ENCODE measurements around the gene KLRD1. TPM values are rescaled to one million over a fixed set of nuclear protein-coding genes. Genes with fewer than 3 reads are reported as not detected.

The KLRD1 gene
- total and polyA plus RNA-seq, 2 of the 4 experiments (the other 2 are of a cell fraction) = under 0.01 TPM

DNA sequence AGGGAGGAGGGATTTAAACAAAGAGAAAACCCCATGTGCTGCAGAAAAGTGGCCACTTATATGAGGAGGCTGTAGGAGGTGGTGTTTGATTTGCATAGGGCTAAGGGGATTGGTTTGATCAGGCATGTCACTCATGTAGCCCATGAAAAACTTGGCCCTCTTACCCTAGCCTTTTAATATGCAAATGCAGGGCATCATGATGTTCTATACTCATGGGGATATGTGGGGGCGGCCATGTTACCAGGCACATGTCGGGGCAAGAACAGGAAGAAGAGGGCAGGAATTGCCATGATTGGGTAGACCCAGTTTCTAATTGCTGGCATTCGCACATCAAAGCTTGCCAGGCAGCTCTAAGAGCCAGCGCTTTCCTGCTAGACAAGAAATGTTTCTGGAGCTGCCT is 53.4 kb downstream of the KLRD1 start:
- Histone ChIP-seq H3K9ac (ENCODE audit: low read depth, low read length) (no peak overlapping the region), H4K20me1 (ENCODE audit: insufficient read depth, low read length) (no peaks in the 10 kb centered on the region), H3K14ac (replicated peaks; ENCODE audit: low read depth, low read length) (no peak overlapping the region), H4K91ac (ENCODE audit: insufficient read depth, low read depth, low read length) (no peak overlapping the region), H3K56ac (ENCODE audit: extremely low read depth, insufficient read depth, low read length) (no peak overlapping the region), H2BK20ac (ENCODE audit: low read depth, low read length) (no peak overlapping the region), H3K4me3 (ENCODE audit: insufficient read depth, low read depth, low read length) (no peak overlapping the region), H2AK9ac (replicated peaks; ENCODE audit: low read depth, low read length, poor library complexity) (no peak overlapping the region), H2AK5ac (ENCODE audit: low read depth, low read length) (no peak overlapping the region), H2BK15ac (ENCODE audit: low read depth, low read length) (no peak overlapping the region), H3K27me3 (ENCODE audit: control insufficient read depth, insufficient read depth, low read length) (no peaks in the 10 kb centered on the region), H3K23ac (ENCODE audit: low read depth, low read length) (no peak overlapping the region), H4K5ac (ENCODE audit: low read depth, low read length) (no peak overlapping the region), H3K18ac (ENCODE audit: low read depth, low read length) (no peak overlapping the region), H3K4me2 (ENCODE audit: low read depth, low read length) (no peak overlapping the region), H4K8ac (ENCODE audit: low read depth in 2 of 2, low read length in 2 of 2) (no peak overlapping the region), H3K9me3 (ENCODE audit: control insufficient read depth, insufficient read depth, low read length) (no peaks in the 10 kb centered on the region), H3K79me1 (ENCODE audit: low read depth in 1 of 2, low read length in 2 of 2) (no peaks in the 10 kb centered on the region), H3K36me3 (ENCODE audit: control insufficient read depth, insufficient read depth, low read length) (no peaks in the 10 kb centered on the region), H2BK120ac (ENCODE audit: low read depth, low read length) (no peak overlapping the region), H3K4me1 (ENCODE audit: control insufficient read depth, insufficient read depth, low read length) (peaks cover 20% of the 10 kb centered on the region), H2BK5ac (ENCODE audit: low read depth, low read length, poor library complexity, severe bottlenecking) (no peak overlapping the region), H3K9me1 (ENCODE audit: insufficient read depth, low read length) (no peaks in the 10 kb centered on the region), H2AFZ (replicated peaks; ENCODE audit: low read length, poor library complexity) (no peak overlapping the region), H3K27ac (ENCODE audit: insufficient read depth, low read length) (no peak overlapping the region), H3K4ac (ENCODE audit: low read depth, low read length) (no peak overlapping the region)
- intact Hi-C loops (cut with micrococcal nuclease) = no loop called here
- no peak for TF ChIP-seq CHD1 (IDR thresholded peaks at IDR 0.05; ENCODE audit: low read depth, low read length)
- ATAC-seq (ENCODE audit: low read depth) (no peak), DNase-seq (no peak)
- 94% methylated on average over 3 of the region's 4 CpGs; no CpG with 5 or more reads in 1 of the 2 experiments for WGBS, 2 experiments (ENCODE audit: extremely low coverage in 2 of 2, insufficient read length in 1 of 2)
- ChIA-PET CTCF (no interaction called here), POLR2A (ENCODE audit: unreplicated experiment) (no interaction called here)
- in situ Hi-C loops (cut with MboI; ENCODE audit: low sequenced_read_pairs) = no loop called here
- BruUV-seq (replicated peaks) = no TSS peak
- dilution Hi-C loops (cut with HindIII; ENCODE audit: low sequenced_read_pairs, unreplicated experiment) = no loop called here
